ENCODE measurements around the gene EGFL7.

The EGFL7 gene

DNA sequence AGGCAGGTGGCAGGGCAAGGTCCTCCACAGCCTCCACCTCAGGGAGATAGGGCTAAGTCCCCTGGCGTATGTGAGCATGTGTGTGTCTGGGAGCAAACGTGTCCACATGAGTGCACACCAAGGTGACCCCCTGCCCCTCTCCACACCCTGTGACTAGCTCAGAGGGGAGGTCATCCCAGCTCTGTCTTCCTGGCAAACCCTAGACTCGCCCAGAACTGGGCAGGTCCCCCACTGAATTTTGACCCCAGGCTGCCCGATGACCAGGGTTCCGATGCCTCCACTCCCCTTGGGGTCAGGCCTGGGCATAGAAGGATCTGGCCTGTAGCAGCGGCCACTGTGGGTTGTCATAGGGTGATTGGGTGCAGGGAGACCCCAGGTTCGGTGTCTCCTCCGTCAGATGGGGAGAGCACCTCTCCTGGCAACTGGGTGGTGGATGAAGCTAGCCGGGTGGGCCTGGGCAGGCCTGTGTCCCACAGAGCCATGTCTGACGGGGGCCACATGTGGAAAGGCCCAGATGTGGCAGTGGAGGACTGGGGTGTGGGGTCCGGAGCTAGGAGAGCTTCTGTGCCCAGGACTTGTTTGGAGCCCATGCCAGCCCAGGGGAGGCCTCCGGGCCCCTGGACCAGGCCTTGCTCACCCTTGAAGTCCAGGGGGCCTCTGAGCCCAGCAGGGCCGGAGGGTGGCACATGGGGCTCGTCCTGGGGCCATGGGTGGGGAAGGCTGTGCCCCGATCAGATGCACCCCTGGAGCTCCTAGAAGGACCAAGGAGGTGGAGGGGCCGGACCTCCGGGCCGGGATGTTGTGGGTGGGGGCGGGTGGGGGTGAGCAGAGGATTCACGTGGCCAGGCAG lies 55.9 kb downstream of the EGFL7 start:
- DNase-seq (ENCODE audit: low read depth) = no peak

DNA sequence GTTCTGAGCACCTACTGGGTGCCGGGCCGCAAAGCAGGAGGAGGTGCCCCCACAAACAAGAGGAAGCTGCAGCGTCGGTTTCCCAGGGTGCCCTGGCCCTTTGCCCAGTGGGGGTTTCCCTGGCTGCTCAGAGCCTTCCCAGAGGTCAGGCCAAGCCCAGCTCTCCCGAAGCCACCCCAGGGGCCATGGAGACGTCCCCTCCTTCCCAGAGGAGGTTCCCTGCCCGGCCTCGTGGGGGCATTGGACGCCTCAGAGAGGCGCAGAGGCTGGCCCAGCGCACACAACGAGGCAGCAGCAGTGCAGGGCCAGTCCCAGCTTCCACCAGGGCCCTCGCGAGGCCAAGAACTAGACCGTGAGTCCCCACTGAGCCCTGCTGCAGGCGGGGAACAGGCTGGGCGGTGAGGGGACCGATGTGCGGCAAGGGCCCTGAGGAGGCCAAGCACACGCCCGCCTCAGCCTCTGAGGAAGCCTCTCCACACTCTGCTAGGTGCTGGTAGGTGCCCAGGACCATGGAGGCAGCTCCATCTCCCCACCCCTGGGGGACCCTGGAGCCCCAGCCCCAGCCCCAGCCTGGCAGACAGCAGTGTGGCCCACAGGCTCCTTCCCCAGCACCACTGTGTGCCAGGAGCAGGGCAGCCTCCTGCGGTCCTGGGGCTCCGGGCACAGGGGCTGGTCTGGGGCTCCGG lies 56.6 kb downstream of the EGFL7 start:
- DNase-seq (ENCODE audit: low read depth) = no peak

DNA sequence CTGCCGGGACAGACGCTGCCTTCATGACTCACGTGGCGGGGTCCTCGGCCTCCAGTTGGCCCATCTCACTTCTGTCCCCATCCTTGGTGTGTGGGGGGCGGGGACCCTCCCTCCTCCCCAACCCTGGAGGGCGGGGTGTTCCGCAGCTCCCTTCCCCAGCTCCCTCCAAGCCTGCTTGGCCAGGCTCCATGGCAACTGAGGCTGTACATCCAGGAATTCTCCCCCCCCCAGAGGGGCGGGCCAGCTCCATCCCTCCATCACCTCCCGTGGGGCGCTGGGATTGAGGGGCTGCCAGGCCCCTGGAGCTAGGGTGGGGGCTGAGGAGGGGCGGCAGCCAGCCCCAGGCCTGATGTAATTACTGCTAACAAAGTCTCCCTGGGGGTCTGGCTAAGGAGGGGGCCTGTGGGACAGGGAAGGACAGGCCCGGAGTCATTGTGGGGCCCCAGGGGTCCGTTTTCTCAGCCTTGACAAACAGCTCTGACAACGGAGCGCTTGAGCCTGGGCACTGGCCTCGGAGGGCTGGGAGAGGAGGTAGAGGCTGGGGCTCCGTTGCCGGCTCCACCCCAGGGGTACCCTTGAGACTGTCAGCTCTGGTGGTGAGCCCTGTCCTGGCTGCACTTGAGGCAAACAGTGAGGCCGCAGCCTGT lies 57.7 kb downstream of the EGFL7 start:
- DNase-seq (ENCODE audit: low read depth) = no peak

DNA sequence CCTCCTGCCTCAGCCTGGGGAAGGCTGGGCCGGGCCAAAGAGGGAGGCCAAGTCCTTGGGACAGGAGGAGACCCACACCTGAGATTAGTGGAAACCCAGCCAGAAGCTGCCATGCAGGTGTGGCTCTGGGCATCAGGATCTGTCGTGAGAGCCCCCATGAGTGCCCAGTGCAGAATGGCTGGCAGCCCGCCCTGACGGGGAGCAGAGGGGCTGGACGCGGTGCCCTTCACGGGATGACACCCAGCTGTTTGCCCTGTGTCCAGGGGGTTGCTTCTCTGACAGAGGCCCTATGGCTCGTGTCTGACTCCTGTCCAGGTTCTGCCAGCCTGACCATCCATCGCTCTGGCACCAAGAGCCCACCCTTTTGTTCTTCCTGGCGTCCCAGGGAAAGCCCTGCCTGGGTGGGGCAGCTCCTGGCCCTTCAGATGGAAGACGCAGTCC lies 58.2 kb downstream of the EGFL7 start:
- DNase-seq (ENCODE audit: low read depth) = no peak

DNA sequence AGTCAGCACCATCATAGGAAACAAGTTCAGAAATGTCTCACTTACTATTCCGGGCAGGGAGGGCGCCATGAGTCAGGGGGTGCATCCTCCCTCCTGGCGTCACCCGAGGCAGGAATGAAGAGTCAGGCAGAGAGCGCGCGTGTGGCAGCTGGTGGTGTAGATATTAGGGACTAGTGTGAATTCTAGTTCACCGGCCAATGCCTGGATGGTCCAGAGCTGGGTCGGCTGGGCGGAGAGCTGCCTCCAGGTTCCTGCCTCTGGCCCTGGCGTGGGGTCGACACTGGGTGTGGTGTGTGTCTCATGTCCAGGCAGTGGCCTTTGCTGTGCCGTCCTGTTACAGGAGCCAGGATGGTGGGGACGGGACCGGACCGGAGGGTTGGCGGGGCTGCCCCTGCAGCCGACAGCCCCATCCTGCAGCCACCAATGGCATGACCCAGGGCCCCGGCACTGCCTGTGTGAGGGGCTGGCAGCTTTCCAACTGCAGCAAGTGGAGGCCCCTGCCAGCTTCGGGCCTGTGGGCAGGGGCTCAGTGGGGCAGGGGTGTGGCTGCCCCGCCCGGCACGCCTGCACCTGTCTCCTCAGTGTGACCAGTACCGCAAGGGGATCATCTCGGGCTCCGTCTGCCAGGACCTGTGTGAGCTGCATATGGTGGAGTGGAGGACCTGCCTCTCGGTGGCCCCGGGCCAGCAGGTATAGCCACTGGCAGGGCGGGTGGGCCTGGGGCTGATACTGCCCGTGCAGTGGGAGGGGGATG lies 58.8 kb downstream of the EGFL7 start:
- DNase-seq (ENCODE audit: low read depth) = no peak

Measured in stimulated activated CD8-positive, alpha-beta memory T cell treated with anti-CD3 and anti-CD28 coated beads, Interleukin-7, amount 100 ng/mL, for 24 hours (primary cell).